NK-92 (cell line): Measurements from ENCODE around the gene NUMB.
"Not testable (repeated sequence)": the region's sequence is repeated elsewhere in the genome, so short reads cannot be mapped to it uniquely, and the experiment has no call there.

Experiments
- DNase-seq: peaks from one replicate; lab custom pipeline; 2025; ENCODE audit not compliant: unreplicated experiment; lab: John Stamatoyannopoulos, UW

Gene NUMB

GRCh38 chr14:73365727-73366126 lies 92.6 kb downstream of the NUMB start:
- no peak for DNase-seq

- DNase-seq = no peak
Measured at GRCh38 chr14:73364559-73364958, 93.8 kb downstream of the NUMB start.

GRCh38 chr14:73359445-73359844 lies 98.9 kb downstream of the NUMB start:
- DNase-seq = no peak

GRCh38 chr14:73358187-73358586 lies 100.2 kb downstream of the NUMB start:
- no peak for DNase-seq

GRCh38 chr14:73349091-73349490 lies 109.3 kb downstream of the NUMB start:
- DNase-seq = not testable (repeated sequence)

- DNase-seq = no peak
Measured at GRCh38 chr14:73344319-73344718, 114.0 kb downstream of the NUMB start.

GRCh38 chr14:73342670-73343069 lies 115.7 kb downstream of the NUMB start:
- DNase-seq = no peak

GRCh38 chr14:73339846-73340595 lies 118.3 kb downstream of the NUMB start:
- DNase-seq = no peak

GRCh38 chr14:73339206-73339605 lies 119.1 kb downstream of the NUMB start:
- DNase-seq = no peak

- DNase-seq = no peak
Measured at GRCh38 chr14:73338551-73338950, 119.8 kb downstream of the NUMB start.

- DNase-seq = no peak
Measured at GRCh38 chr14:73333031-73333430, 125.3 kb downstream of the NUMB start.

GRCh38 chr14:73325630-73326299 lies 132.6 kb downstream of the NUMB start:
- DNase-seq = no peak

GRCh38 chr14:73325063-73325462 lies 133.3 kb downstream of the NUMB start:
- no peak for DNase-seq

GRCh38 chr14:73324533-73324932 lies 133.8 kb downstream of the NUMB start:
- DNase-seq = no peak

- no peak for DNase-seq
Measured at GRCh38 chr14:73323896-73324399, 134.4 kb downstream of the NUMB start.

- DNase-seq = no peak
Measured at GRCh38 chr14:73313151-73313550, 145.2 kb downstream of the NUMB start.

- no peak for DNase-seq
Measured at GRCh38 chr14:73312687-73313086, 145.7 kb downstream of the NUMB start.

- no peak for DNase-seq
Measured at GRCh38 chr14:73311708-73312030, 146.7 kb downstream of the NUMB start.

- not testable (repeated sequence) for DNase-seq
Measured at GRCh38 chr14:73309207-73309606, 149.1 kb downstream of the NUMB start.

GRCh38 chr14:73307261-73307660 lies 151.1 kb downstream of the NUMB start:
- no peak for DNase-seq

GRCh38 chr14:73305499-73305898 lies 152.8 kb downstream of the NUMB start:
- no peak for DNase-seq

GRCh38 chr14:73295198-73295796 lies 163.0 kb downstream of the NUMB start:
- DNase-seq = no peak
